ENCODE results near the gene C10orf90. TPM values are rescaled to one million over a fixed set of nuclear protein-coding genes. Genes with fewer than 3 reads are reported as not detected.

C10orf90 gene
- total RNA-seq, 2 experiments from 2014 or later, result not detected

- Mint-ChIP-seq H3K4me1 (ENCODE audit: low read depth) (no peaks in the 10 kb centered on the region), H3K27me3 (no peaks in the 10 kb centered on the region), H3K27ac (no peak overlapping the region), H3K9me3 (peaks cover 8% of the 10 kb centered on the region), H3K4me3 (no peak overlapping the region), H3K36me3 (ENCODE audit: low read depth) (no peaks in the 10 kb centered on the region)
- Histone ChIP-seq H3K9me3 (ENCODE audit: control insufficient read depth in 1 of 2, insufficient read depth in 1 of 2, low read length in 2 of 2) (peaks cover 14 to 15% of the 10 kb centered on the region in 2 experiments), H3K36me3 (ENCODE audit: insufficient read depth, low read length) (no peaks in the 10 kb centered on the region), H3K4me3 (ENCODE audit: low read length) (no peak overlapping the region), H3K27me3 (ENCODE audit: control insufficient read depth in 1 of 2, insufficient read depth in 2 of 2, low read length in 2 of 2) (no peaks in the 10 kb centered on the region), H3K27ac (ENCODE audit: low read depth in 1 of 2, low read length in 2 of 2) (no peak overlapping the region), H3K4me1 (ENCODE audit: insufficient read depth, low read length) (no peaks in the 10 kb centered on the region)
- ChIA-PET POLR2A (no interaction called here), CTCF (no interaction called here)
- no peak for TF ChIP-seq CTCF (IDR thresholded peaks at IDR 0.05)
- no peak for ATAC-seq (ENCODE audit: poor library complexity)
- intact Hi-C loops (cut with DNase I, micrococcal nuclease), result no loop called here
- DNase-seq, result no peak
These were observed 248.7 kb downstream of the C10orf90 start for GRCh38 chr10:126421756-126422256.

- intact Hi-C loops (cut with DNase I, micrococcal nuclease), result no loop called here
- Mint-ChIP-seq H3K27me3 (no peaks in the 10 kb centered on the region), H3K9me3 (peaks cover 9% of the 10 kb centered on the region), H3K4me3 (no peak overlapping the region), H3K27ac (no peak overlapping the region), H3K4me1 (ENCODE audit: low read depth) (no peaks in the 10 kb centered on the region), H3K36me3 (ENCODE audit: low read depth) (no peaks in the 10 kb centered on the region)
- Histone ChIP-seq H3K36me3 (ENCODE audit: insufficient read depth, low read length) (no peaks in the 10 kb centered on the region), H3K4me1 (ENCODE audit: insufficient read depth, low read length) (no peaks in the 10 kb centered on the region), H3K4me3 (ENCODE audit: low read length) (no peak overlapping the region), H3K9me3 (ENCODE audit: control insufficient read depth in 1 of 2, insufficient read depth in 1 of 2, low read length in 2 of 2) (peaks cover 10 to 15% of the 10 kb centered on the region in 2 experiments), H3K27me3 (ENCODE audit: control insufficient read depth in 1 of 2, insufficient read depth in 2 of 2, low read length in 2 of 2) (no peaks in the 10 kb centered on the region), H3K27ac (ENCODE audit: low read depth in 1 of 2, low read length in 2 of 2) (no peak overlapping the region)
- CTCF ChIA-PET, result no interaction called here
- ATAC-seq (ENCODE audit: poor library complexity) (no peak), DNase-seq (no peak)
- TF ChIP-seq CTCF (IDR thresholded peaks at IDR 0.05), result no peak
- POLR2A ChIA-PET, result no interaction called here
These were observed 249.8 kb downstream of the C10orf90 start for GRCh38 chr10:126420567-126421300.

GRCh38 chr10:126417220-126417825 lies 253.2 kb downstream of the C10orf90 start:
- H3K27ac Mint-ChIP-seq, result no peak overlapping the region
- Histone ChIP-seq H3K36me3 (ENCODE audit: insufficient read depth, low read length) (no peaks in the 10 kb centered on the region), H3K4me3 (ENCODE audit: low read length) (no peak overlapping the region), H3K27me3 (ENCODE audit: control insufficient read depth in 1 of 2, insufficient read depth in 2 of 2, low read length in 2 of 2) (no peaks in the 10 kb centered on the region), H3K9me3 (ENCODE audit: control insufficient read depth in 1 of 2, insufficient read depth in 1 of 2, low read length in 2 of 2) (no peaks in the 10 kb centered on the region), H3K4me1 (ENCODE audit: insufficient read depth, low read length) (no peaks in the 10 kb centered on the region), H3K27ac (ENCODE audit: low read depth in 1 of 2, low read length in 2 of 2) (no peak overlapping the region)
- H3K4me1 Mint-ChIP-seq (ENCODE audit: low read depth), result no peaks in the 10 kb centered on the region
- H3K9me3 Mint-ChIP-seq, result peaks cover 2% of the 10 kb centered on the region
- peaks cover 4% of the 10 kb centered on the region for H3K27me3 Mint-ChIP-seq
- DNase-seq, result no peak
- CTCF ChIA-PET, result no interaction called here
- POLR2A ChIA-PET, result no interaction called here
- intact Hi-C loops (cut with DNase I, micrococcal nuclease), result no loop called here
- no peak for TF ChIP-seq CTCF (IDR thresholded peaks at IDR 0.05)
- H3K4me3 Mint-ChIP-seq, result no peak overlapping the region
- H3K36me3 Mint-ChIP-seq (ENCODE audit: low read depth), result no peaks in the 10 kb centered on the region
- ATAC-seq (ENCODE audit: poor library complexity), result no peak
